PC-9 (cell line): Measurements from ENCODE around the gene ZFP57. TPM values are rescaled to one million over a fixed set of nuclear protein-coding genes. Genes with fewer than 3 reads are reported as not detected.
"Not testable (repeated sequence)": the region's sequence is repeated elsewhere in the genome, so short reads cannot be mapped to it uniquely, and the experiment has no call there.

Experiments
- BruUV-seq: library from RNA; stranded (reverse); fragments of 400-500 nt; replicated peaks from 2 replicates; lab custom pipeline; 2021; lab: Mats Ljungman, UMichigan
- CTCF ChIA-PET: fragments of 300-600 bp; sonication (Branson Sonifier 250); formaldehyde crosslinking; loops from one replicate; lab custom pipeline; 2022; ENCODE audit warnings: antibody characterized with exemption; lab: Charles Lee
- POLR2A ChIA-PET: fragments of 300-600 bp; sonication (Branson Sonifier 250); formaldehyde crosslinking; loops from one replicate; lab custom pipeline; 2022; ENCODE audit warnings: antibody characterized with exemption; ENCODE audit not compliant: unreplicated experiment; lab: Charles Lee
- DNase-seq, 2 experiments: peaks; one replicate each; pipeline versions ENCODE4 v3.0.0 to v3.0.0-alpha.2; 2015 to 2022; ENCODE audit warnings: mixed read lengths in 1 of 2
- H2AFZ ChIP-seq: fragments of 200-600 bp; sonication (generic); 2 replicates; pipeline ENCODE4 v1.8.1; 2017; ENCODE audit warnings: antibody characterized with exemption
- H3F3A ChIP-seq: fragments of 200-600 bp; sonication (generic); 2 replicates; pipeline ENCODE4 v1.8.1; 2017; ENCODE audit warnings: antibody characterized with exemption, mild to moderate bottlenecking, low read depth; ENCODE audit not compliant: insufficient read depth
- H3K27ac ChIP-seq: fragments of 200-600 bp; sonication (generic); 2 replicates; pipeline ENCODE4 v1.6.1; 2016; ENCODE audit warnings: mixed run types
- H3K27me3 ChIP-seq: fragments of 200-600 bp; sonication (generic); 2 replicates; pipeline ENCODE4 v1.6.1; 2016; ENCODE audit warnings: low read depth, mixed run types; ENCODE audit not compliant: insufficient read depth
- H3K36me3 ChIP-seq: fragments of 200-600 bp; sonication (generic); 2 replicates; pipeline ENCODE4 v1.6.1; 2016; ENCODE audit warnings: low read depth, mixed run types
- H3K4me1 ChIP-seq: fragments of 200-600 bp; sonication (generic); replicated peaks from 2 replicates; pipeline ENCODE4 v1.6.1; 2016; ENCODE audit warnings: mixed run types; ENCODE audit not compliant: insufficient read depth
- H3K4me2 ChIP-seq: fragments of 200-600 bp; sonication (generic); 2 replicates; pipeline ENCODE4 v1.6.1; 2017; ENCODE audit warnings: mixed run types
- H3K4me3 ChIP-seq: fragments of 200-600 bp; sonication (generic); 2 replicates; pipeline ENCODE4 v1.6.1; 2016; ENCODE audit warnings: mixed run types
- H3K79me2 ChIP-seq: fragments of 200-600 bp; sonication (generic); 2 replicates; pipeline ENCODE4 v1.6.1; 2017; ENCODE audit warnings: low read depth, mixed run types
- H3K9me2 ChIP-seq: fragments of 200-600 bp; sonication (generic); 2 replicates; pipeline ENCODE4 v1.8.1; 2017; ENCODE audit warnings: mild to moderate bottlenecking; ENCODE audit not compliant: insufficient read depth
- H3K9me3 ChIP-seq: fragments of 200-600 bp; sonication (generic); 2 replicates; pipeline ENCODE4 v1.8.1; 2016; ENCODE audit warnings: low read depth; ENCODE audit not compliant: insufficient read depth
- H4K20me1 ChIP-seq: fragments of 200-600 bp; sonication (generic); 2 replicates; pipeline ENCODE4 v1.8.1; 2017; ENCODE audit not compliant: insufficient read depth
- EZH2 ChIP-seq: fragments of 200-600 bp; sonication (generic); IDR thresholded peaks from 2 replicates; pipeline ENCODE4 v1.8.0; 2017; ENCODE audit warnings: antibody characterized with exemption, low read depth
- intact Hi-C: fragments of 100-400 bp; cut with micrococcal nuclease; formaldehyde crosslinking; loops from one replicate; pipeline ENCODE4 v1.10.0; 2022; ENCODE audit not compliant: unreplicated experiment
- total RNA-seq: library from RNA; stranded (reverse); gene quantifications from 2 replicates; pipeline ENCODE4 v1.2.3, GENCODE V29; 2021
- TF ChIP-seq, protein P1 (sequence below): fragments of 200-600 bp; sonication (generic); conservative IDR thresholded peaks from 2 replicates; pipeline ENCODE4 v1.6.1; 2017; ENCODE audit warnings: mixed run types, antibody characterized with exemption, mild to moderate bottlenecking, moderate library complexity

The ZFP57 gene
- total RNA-seq, 1 experiment from 2014 or later = 1.1 TPM

DNA sequence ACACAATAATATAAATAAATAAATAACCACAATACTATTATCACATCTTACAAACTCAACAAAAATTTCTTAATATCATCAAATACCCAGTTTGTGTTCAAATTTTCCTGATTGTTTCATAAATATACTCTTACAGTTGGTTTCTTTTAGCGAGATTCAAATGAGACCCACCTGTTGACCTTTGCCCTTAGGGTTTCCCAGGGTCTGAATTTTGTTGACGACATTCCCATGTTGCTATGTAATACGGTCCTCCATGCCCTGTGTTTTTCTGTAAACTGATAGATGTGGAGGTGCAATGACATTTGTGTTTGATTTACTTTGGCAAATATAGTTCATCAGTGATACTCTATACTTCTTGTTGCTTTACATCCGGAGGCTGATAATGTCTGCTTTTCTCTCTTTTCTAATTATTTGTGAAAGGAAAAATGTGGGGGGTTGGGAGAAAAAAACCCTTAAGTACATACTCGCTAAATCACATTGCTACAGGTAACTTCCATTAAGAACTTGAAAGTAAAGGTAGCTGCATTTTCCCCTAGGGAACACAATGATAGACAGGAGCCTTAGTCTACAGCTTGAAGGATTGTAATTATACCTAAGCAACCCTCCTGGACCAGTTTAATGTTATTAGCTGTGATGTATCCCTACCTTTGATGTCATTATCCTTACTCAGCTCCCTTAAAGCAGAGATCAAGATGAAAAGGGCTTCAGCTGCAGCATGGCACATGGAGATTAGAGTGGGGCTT lies 17.5 kb downstream of the ZFP57 start:
- Histone ChIP-seq H3K36me3 (no peaks in the 10 kb centered on the region), H3K27me3 (no peaks in the 10 kb centered on the region), H4K20me1 (no peaks in the 10 kb centered on the region), H3K9me3 (no peaks in the 10 kb centered on the region), H2AFZ (no peak overlapping the region), H3F3A (peaks cover 6% of the 10 kb centered on the region; the same call in 1 of the 2 replicates), H3K4me1 (0 out of 2 replicates have a peak, but pooled peaks cover 7% of the 10 kb centered on the region), H3K4me2 (no peak overlapping the region), H3K79me2 (no peaks in the 10 kb centered on the region), H3K4me3 (no peak overlapping the region), H3K9me2 (no peaks in the 10 kb centered on the region), H3K27ac (no peak overlapping the region)
- CTCF ChIA-PET = interaction anchor here (0.5 to 0.9 kb wide), 2 partner anchors 10 to 18 kb away, joined by 6 to 8 read pairs; no protein-coding TSS in a partner anchor
- BruUV-seq = no TSS peak
- DNase-seq = no peak
- POLR2A ChIA-PET = no interaction called here
- intact Hi-C loops = no loop called here
- TF ChIP-seq, protein P1, sequence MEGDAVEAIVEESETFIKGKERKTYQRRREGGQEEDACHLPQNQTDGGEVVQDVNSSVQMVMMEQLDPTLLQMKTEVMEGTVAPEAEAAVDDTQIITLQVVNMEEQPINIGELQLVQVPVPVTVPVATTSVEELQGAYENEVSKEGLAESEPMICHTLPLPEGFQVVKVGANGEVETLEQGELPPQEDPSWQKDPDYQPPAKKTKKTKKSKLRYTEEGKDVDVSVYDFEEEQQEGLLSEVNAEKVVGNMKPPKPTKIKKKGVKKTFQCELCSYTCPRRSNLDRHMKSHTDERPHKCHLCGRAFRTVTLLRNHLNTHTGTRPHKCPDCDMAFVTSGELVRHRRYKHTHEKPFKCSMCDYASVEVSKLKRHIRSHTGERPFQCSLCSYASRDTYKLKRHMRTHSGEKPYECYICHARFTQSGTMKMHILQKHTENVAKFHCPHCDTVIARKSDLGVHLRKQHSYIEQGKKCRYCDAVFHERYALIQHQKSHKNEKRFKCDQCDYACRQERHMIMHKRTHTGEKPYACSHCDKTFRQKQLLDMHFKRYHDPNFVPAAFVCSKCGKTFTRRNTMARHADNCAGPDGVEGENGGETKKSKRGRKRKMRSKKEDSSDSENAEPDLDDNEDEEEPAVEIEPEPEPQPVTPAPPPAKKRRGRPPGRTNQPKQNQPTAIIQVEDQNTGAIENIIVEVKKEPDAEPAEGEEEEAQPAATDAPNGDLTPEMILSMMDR = no peak
- TF ChIP-seq EZH2 = no peak

DNA sequence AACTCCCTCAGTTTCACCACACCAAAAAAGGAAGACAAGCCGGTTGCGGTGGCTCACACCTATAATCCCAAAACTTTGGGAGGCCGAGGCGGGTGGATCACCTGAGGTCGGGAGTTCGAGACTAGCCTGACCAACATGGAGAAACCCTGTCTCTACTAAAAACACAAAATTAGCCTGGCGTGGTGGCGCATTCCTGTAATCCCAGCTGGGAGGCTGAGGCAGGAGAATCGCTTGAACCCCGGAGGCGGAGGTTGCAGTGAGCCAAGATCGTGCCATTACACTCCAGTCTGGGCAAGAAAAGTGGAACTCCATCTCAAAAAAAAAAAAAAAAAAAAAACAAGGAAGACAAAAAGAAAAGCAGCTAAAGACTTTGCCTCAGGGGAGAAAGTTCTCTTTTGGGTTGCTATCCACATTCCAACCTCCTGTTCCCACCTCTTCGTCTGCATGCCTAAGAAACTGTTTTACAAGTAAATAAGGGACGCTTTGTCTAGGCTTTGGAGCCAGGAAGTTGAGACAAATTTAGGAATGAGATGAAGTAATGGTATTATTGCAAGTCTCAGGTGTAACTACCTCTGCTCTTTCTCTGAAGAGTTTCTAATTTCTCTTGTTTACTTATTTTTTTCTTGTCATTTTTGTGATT lies 19.3 kb downstream of the ZFP57 start:
- ChIA-PET POLR2A (interaction anchor here (0.6 kb wide), 1 partner anchor 88 kb away, joined by 6 read pairs; no protein-coding TSS in a partner anchor), CTCF (interaction anchor here (0.6 to 1.9 kb wide), 4 partner anchors 9 to 35 kb away, joined by 3 to 10 read pairs (median 4); no protein-coding TSS in a partner anchor)
- intact Hi-C loops = not testable (repeated sequence)

DNA sequence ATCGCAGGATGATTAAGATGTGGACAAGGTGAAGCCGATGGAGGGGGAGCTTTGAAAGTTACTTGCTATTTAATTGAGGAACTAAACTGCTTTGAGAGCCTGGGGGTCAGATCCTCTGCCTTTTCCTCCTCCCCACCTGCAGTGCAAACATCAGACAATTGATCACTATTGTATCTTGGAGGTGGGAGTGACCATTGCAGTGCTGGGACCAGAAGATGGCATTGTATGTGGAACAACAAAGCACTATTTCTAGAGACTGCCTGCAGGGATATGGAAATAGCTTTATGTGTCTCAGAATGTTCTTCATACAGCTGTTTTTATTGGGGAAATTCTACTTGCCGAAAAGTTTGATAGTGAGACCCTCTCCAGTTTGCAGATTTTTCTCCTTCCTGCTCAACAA lies 19.9 kb downstream of the ZFP57 start:
- no peak overlapping the region for H2AFZ ChIP-seq
- H3K9me3 ChIP-seq = no peaks in the 10 kb centered on the region
- BruUV-seq = no TSS peak
- intact Hi-C loops = no loop called here
- no peaks in the 10 kb centered on the region for H3K9me2 ChIP-seq
- CTCF ChIA-PET = interaction anchor here (0.6 to 1.9 kb wide), 4 partner anchors 8 to 24 kb away, joined by 3 to 10 read pairs (median 4); no protein-coding TSS in a partner anchor
- DNase-seq = no peak
- POLR2A ChIA-PET = no interaction called here
- no peak overlapping the region for H3K4me3 ChIP-seq
- H3K27ac ChIP-seq = no peak overlapping the region
- TF ChIP-seq, protein P1 = no peak
- TF ChIP-seq EZH2 = no peak
- no peaks in the 10 kb centered on the region for H3K79me2 ChIP-seq
- no peaks in the 10 kb centered on the region for H3K36me3 ChIP-seq
- no peaks in the 10 kb centered on the region for H3K27me3 ChIP-seq
- H3K4me2 ChIP-seq = no peak overlapping the region
- H3K4me1 ChIP-seq = 0 out of 2 replicates have a peak, but pooled peaks cover 7% of the 10 kb centered on the region
- peaks cover 6% of the 10 kb centered on the region; the same call in 1 of the 2 replicates for H3F3A ChIP-seq
- no peaks in the 10 kb centered on the region for H4K20me1 ChIP-seq

More for the DNA sequence above, 19.3 kb downstream of the ZFP57 start:
- H3K4me2 ChIP-seq, H3K9me2 ChIP-seq, H3K4me3 ChIP-seq, H3K79me2 ChIP-seq, H4K20me1 ChIP-seq, H3K27me3 ChIP-seq, H3K4me1 ChIP-seq, H2AFZ ChIP-seq, H3K36me3 ChIP-seq, H3F3A ChIP-seq, H3K9me3 ChIP-seq, BruUV-seq: not testable (repeated sequence)
- DNase-seq = peak; percentile 50 to 77
- peak overlapping the region; percentile 48; the same call in 1 of the 2 replicates for H3K27ac ChIP-seq
